HFF-Myc (cell line): ENCODE measurements around the gene AGMAT.

Experiments used
- DNase-seq: peaks from one replicate; pipeline ENCODE4 v3.0.0-alpha.2; 2011; ENCODE audit warnings: low read depth; ENCODE audit errors: extremely low read depth
- H3K4me3 ChIP-seq: replicated peaks from 2 replicates; pipeline ENCODE4 v1.5.1; 2011; ENCODE audit warnings: low read depth, mild to moderate bottlenecking, control low read depth, low read length
- TF ChIP-seq, protein P1 (sequence below): IDR thresholded peaks from 2 replicates; pipeline ENCODE4 v1.5.1; 2012; ENCODE audit warnings: mild to moderate bottlenecking, low read depth, low read length, control low read depth; ENCODE audit errors: missing control alignments

Gene AGMAT

DNA sequence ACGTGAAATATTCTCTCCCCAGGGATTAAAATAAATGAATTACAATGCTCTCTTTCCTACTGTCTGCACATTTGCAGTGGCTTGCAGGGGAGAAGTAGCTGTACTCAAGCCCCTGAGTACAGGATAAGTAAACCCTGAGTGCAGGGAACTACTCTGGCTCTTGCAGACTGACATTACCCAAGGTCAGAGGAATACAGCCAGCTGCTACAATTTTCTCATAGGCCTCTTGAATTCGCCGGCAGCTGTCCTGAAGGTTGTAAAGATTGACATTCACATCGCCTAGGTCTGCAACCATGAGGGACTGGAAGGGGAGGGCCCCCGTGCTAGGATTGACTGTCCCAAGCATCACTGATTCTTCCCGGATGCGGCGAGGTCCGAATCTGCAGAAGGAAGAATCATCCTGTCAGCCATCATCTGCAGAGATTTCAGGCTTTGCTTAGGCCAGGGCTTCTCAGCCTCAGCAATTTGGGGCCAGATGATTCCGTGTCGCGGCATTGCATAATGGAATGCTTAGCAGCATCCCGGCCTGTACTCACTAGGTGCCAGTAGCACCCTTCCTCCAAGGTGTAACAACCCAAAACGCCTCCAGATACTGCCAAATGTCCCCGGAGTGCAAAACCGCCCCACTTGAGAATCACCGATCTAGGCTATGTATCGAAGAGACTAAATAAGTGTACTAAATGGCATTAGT, 1.7 kb downstream of the AGMAT start:
- no peak overlapping the region for H3K4me3 ChIP-seq
- no peak for DNase-seq

DNA sequence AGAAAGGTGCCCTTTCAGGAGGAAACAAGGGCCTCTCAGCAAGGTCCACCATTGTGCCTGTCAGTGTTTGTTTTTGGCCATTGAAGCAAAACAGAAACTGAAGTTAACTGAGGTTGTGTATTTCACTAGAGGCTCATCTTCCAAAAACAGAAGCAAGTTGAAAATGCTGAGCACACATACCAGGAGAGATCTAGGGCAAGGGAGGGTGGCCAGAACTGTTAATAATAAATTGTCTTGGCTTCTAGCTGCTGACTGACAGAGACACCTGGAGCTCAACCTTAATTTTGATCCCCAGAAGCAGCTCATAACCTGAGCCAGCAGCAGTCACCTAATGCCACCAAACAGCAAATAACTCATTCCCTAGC, 5.2 kb downstream of the AGMAT start:
- H3K4me3 ChIP-seq: no peak overlapping the region
- no peak for DNase-seq
- TF ChIP-seq, protein P1, sequence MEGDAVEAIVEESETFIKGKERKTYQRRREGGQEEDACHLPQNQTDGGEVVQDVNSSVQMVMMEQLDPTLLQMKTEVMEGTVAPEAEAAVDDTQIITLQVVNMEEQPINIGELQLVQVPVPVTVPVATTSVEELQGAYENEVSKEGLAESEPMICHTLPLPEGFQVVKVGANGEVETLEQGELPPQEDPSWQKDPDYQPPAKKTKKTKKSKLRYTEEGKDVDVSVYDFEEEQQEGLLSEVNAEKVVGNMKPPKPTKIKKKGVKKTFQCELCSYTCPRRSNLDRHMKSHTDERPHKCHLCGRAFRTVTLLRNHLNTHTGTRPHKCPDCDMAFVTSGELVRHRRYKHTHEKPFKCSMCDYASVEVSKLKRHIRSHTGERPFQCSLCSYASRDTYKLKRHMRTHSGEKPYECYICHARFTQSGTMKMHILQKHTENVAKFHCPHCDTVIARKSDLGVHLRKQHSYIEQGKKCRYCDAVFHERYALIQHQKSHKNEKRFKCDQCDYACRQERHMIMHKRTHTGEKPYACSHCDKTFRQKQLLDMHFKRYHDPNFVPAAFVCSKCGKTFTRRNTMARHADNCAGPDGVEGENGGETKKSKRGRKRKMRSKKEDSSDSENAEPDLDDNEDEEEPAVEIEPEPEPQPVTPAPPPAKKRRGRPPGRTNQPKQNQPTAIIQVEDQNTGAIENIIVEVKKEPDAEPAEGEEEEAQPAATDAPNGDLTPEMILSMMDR: no peak

More for the DNA sequence above, 1.7 kb downstream of the AGMAT start:
- TF ChIP-seq, protein P1: no peak

DNA sequence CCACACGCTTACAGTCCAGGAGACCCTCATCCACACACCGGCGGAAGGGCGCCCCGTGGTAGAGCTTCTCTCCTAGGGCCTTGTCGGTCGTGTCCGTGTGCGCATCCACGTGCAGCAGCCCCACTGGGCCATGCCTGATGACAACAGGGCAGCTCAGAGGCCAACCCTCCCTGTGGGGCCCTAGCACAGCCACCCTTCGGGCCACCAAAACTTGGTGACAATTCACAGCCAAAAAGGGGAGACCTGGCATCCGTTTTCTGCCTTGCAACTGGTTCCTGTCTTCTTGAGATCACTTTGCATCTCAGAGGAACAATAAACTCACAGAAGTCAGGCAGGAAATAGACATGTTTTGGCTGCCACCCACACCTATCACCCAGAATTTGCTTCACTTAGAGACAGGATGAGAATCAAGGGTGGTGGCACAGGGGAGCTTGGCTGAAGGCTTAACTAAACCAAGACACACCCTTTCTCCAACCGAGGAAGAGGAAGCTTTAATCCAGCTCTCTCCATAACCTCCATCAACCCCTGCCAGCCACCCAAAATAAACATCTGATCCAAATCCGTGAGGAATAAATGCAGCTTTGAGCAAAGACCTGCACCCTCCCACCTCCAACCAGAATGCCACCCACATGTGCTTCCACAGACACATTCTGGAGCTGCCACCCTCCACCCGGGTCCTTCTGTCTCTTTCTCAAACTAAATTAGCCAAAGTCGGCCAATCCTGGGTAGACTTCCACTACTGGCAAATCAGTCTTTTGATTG, 5.7 kb downstream of the AGMAT start:
- TF ChIP-seq, protein P1: no peak
- H3K4me3 ChIP-seq: no peak overlapping the region
- DNase-seq: no peak

DNA sequence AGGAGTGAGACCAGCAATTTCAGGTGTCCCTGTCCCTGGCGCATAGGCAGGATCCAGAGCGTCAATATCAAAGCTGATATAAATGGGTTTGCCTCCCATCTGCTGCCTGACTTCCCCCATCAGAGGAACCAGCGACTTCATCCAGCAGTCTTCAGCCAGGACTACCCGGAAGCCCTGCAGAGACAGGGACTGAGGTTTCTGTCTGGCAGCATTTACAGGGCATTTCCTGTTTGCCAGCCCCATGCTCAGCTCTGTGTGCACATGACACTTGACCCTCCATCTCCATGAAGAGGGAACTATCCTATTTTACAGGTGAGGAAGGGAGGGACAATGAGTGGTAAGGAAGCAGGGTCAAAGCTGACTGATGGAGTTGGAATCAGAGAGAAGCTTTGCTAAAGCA, 7.2 kb downstream of the AGMAT start:
- H3K4me3 ChIP-seq: no peak overlapping the region
- TF ChIP-seq, protein P1: no peak
- DNase-seq: no peak

DNA sequence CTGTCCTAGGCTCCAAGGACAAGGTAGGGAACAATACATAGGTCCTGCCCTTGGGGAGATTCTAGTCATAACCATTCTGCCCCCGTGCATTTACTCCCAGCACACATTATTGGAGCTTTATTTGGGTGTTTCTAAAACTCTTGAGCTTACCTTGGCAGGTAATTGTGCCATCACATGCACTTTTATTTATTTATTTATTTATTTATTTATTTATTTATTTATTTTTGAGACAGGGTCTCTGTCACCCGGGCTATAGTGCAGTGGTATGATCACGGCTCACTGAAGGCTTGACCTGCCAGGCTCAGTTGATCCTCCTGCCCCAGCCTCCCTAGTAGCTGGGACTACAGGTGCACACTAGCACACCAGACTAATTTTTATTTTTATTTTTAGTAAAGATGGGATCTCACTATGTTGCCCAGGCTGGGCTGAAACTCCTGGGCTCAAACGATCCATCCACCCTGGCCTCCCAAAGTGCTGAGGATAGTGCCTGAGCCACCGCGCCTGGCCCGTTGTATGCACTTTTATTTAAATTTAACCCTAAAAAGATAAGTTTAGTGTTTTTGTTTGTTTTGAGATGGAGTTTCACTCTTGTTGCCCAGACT, 9.2 kb downstream of the AGMAT start:
- TF ChIP-seq, protein P1: no peak
- DNase-seq: no peak
- no peak overlapping the region for H3K4me3 ChIP-seq

DNA sequence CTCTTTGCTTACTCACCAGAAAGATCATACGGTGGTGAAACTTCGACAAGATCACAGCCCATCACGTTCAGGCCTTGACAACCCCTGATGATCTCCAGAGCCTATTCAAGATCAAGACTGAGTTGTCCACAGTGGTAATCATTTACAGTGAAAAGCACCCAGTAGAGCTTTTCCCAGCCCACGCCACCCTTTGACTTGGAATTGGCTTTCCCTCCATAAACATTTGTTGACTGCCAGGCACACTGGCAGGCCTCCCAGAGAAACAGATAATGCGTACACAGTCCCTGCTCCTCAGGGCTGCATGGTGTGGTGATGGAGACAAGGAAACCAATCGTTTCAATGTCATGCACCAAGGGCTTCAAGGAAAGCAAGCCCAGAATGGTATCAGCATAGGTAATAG, 10.1 kb downstream of the AGMAT start:
- TF ChIP-seq, protein P1: no peak
- no peak overlapping the region for H3K4me3 ChIP-seq
- DNase-seq: no peak
